Hepatocyte (in vitro differentiated cells): ENCODE measurements around the gene KIF6.

Experiments used
- EZH2 ChIP-seq: fragments of 200-600 bp; sonication (generic); IDR thresholded peaks from 2 replicates; pipeline ENCODE4 v1.6.1; 2016; ENCODE audit warnings: antibody characterized with exemption, mild to moderate bottlenecking, borderline replicate concordance
- EZH2phosphoT487 ChIP-seq: fragments of 200-600 bp; sonication (generic); IDR thresholded peaks from one replicate; pipeline ENCODE4 v1.6.1; 2018; ENCODE audit warnings: antibody characterized with exemption, mild to moderate bottlenecking, low read depth, moderate library complexity; ENCODE audit not compliant: unreplicated experiment, severe bottlenecking
- TF ChIP-seq, protein P1 (sequence below): fragments of 200-600 bp; sonication (generic); IDR thresholded peaks from 2 replicates; pipeline ENCODE4 v1.5.1; 2016; ENCODE audit warnings: antibody characterized with exemption, mild to moderate bottlenecking; ENCODE audit not compliant: poor library complexity

DNA sequence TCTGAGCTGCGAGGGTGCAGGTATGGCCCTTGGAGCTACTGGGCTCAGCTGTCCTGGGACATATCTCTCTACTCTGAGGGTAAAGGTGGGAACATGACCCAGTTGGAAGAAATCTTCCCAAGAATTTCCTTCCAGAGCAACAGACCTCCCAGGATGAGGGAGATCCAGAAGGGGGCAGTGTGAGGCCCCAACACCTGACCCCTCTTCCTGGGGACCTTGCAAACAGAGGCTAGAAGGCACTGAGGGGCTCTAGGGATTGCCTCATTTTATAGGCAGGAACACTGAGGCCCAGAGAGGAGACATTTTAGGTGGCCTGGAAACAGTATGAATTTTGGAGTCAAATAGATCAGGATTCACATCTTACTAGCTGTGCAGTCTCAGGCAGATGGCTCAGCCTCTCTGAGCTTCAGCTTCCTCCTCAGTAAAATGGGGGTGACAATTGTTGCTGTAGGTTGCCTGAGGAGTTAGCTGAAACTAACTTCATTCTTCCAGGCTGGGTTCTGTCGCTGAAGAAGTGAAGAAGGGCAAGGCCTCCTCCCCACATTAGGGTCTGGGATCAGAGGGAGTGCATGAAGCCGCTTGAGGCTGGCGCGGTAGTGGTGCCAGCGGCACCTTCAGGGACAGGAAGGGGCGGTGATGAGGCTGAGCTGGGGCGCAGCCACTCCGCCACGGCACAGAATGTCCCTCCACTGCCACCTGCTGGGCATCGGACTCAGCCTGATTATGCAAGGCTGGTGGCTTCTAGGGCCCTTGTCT lies 422.4 kb downstream of the KIF6 start:
- TF ChIP-seq, protein P1, sequence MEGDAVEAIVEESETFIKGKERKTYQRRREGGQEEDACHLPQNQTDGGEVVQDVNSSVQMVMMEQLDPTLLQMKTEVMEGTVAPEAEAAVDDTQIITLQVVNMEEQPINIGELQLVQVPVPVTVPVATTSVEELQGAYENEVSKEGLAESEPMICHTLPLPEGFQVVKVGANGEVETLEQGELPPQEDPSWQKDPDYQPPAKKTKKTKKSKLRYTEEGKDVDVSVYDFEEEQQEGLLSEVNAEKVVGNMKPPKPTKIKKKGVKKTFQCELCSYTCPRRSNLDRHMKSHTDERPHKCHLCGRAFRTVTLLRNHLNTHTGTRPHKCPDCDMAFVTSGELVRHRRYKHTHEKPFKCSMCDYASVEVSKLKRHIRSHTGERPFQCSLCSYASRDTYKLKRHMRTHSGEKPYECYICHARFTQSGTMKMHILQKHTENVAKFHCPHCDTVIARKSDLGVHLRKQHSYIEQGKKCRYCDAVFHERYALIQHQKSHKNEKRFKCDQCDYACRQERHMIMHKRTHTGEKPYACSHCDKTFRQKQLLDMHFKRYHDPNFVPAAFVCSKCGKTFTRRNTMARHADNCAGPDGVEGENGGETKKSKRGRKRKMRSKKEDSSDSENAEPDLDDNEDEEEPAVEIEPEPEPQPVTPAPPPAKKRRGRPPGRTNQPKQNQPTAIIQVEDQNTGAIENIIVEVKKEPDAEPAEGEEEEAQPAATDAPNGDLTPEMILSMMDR, result peak; percentile 93
- TF ChIP-seq EZH2 (no peak), EZH2phosphoT487 (no peak)
